Germinal center (tissue), 1 donor: Measurements from ENCODE around the gene FOXP1.
"Not testable (repeated sequence)": the region's sequence is repeated elsewhere in the genome, so short reads cannot be mapped to it uniquely, and the experiment has no call there.

ENCODE experiments used
- DNase-seq: peaks from one replicate; pipeline ENCODE4 v3.0.0; 2012; ENCODE audit warnings: mixed read lengths, low spot score

Gene FOXP1

DNA sequence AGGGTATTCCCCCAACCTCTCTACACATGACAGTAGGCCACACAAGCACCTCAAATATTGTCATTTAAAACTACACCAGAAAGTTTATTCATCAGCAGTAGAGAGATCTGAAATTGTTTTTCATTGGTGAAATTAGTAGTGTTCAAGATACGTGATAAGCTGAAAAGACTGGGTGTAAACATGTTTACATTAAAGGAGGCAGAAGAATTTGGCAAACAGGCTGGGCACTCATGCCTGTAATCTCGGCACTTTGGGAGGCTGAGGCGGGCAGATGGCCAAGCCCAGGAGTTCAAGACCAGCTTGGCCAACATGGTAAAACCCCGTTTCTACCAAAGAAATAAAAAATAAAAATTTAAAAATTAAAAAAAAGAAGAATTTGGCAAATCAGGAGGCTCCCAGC, 255.6 kb downstream of the FOXP1 start:
- DNase-seq = no peak

DNA sequence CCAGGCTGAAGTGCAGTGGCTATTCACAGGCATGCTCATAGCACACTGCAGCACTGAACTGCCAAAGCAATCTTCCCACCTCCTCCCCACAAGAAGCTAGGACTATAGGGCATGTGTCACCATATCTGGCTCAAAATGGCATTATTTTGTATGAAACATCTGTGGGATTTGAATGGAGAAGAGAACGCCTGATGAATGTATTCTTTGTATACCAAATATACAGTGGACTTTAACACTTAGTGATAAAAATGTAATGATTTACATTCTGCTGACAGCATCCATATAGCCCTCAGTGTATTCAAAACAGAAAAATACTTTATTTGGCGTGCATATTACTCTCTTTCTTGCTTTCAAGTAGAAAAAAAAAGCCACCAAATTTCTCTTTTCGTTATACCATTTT, 257.8 kb downstream of the FOXP1 start:
- DNase-seq = no peak

DNA sequence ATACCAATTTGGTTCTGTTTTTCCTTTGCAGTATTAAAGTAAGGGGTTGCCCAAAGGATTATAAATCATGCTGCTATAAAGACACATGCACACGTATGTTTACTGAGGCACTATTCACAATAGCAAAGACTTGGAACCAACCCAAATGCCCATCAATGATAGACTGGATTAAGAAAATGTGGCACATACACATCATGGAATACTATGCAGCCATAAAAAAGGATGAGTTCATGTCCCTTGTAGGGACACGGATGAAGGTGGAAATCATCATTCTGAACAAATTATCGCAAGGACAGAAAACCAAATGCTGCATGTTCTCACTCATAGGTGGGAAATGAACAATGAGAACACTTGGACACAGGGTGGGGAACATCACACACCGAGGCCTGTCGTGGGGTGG, 259.3 kb downstream of the FOXP1 start:
- not testable (repeated sequence) for DNase-seq

DNA sequence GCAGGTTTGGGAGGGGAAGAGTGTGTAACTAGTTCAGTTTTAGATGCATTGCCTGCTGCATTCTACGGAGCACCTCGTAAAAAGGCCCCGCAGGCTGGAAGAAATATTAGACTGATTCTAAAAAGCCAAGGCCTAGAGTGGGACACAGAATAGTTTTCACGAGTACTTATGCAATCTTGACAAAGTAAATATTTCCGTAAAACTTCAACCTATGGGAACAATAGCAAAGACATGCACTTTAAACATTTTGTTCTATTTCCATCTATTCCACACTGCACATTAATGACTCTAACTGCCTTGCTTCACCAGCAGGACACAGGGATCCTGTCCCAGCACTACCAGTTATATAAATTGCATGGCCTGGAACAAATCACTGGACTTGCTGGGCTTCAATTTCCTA, 260.0 kb downstream of the FOXP1 start:
- DNase-seq = no peak

GRCh38 chr3:71322154-71322553, 261.4 kb downstream of the FOXP1 start:
- no peak for DNase-seq

- no peak for DNase-seq
Observed at GRCh38 chr3:71319771-71320170, 263.8 kb downstream of the FOXP1 start.

- DNase-seq = no peak
Observed at GRCh38 chr3:71318458-71318827, 265.1 kb downstream of the FOXP1 start.

GRCh38 chr3:71317749-71318457, 265.6 kb downstream of the FOXP1 start:
- no peak for DNase-seq

DNA sequence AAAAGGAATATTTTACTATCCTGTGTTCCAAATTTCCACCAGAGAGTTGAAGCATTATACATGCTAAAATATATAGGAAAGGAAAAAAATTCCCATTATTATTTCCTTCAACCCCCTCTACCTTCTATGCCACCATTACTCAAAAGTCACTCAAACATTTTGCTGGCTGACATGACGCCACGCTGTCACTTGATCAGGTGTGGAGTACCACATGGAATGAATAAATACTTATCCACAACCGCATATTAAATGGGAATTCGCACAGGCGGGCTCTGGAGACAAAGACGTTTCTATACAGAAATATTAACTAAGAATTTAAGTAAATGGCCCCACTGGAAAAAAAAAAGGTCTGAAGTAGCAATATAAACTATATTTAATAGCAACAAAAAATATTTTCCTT, 266.4 kb downstream of the FOXP1 start:
- no peak for DNase-seq

GRCh38 chr3:71316066-71316777, 267.3 kb downstream of the FOXP1 start:
- DNase-seq = no peak

- no peak for DNase-seq
Observed at GRCh38 chr3:71315431-71315830, 268.1 kb downstream of the FOXP1 start.

- DNase-seq = no peak
Observed at GRCh38 chr3:71313844-71314243, 269.7 kb downstream of the FOXP1 start.

- DNase-seq = no peak
Observed at GRCh38 chr3:71312461-71312860, 271.1 kb downstream of the FOXP1 start.

DNA sequence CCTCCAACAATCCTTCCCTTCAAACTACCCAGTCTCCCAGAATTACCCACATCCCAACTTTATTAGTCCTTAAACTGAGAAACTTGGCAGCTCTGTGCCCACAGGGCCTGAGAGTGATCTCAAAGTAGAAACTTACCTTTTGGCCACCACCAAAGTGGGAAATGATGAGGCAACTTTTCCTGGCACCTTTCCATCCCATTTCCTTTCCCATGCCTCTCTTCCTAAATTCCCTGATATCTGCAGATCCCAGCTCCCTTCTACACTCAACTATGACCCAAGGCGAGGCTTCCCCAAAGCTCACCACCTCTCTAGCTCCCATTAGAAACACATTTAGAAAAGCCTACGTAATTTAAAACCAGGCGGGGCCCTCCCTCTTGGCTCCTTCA, 271.9 kb downstream of the FOXP1 start:
- no peak for DNase-seq

- no peak for DNase-seq
Observed at GRCh38 chr3:71310980-71311660, 272.4 kb downstream of the FOXP1 start.

DNA sequence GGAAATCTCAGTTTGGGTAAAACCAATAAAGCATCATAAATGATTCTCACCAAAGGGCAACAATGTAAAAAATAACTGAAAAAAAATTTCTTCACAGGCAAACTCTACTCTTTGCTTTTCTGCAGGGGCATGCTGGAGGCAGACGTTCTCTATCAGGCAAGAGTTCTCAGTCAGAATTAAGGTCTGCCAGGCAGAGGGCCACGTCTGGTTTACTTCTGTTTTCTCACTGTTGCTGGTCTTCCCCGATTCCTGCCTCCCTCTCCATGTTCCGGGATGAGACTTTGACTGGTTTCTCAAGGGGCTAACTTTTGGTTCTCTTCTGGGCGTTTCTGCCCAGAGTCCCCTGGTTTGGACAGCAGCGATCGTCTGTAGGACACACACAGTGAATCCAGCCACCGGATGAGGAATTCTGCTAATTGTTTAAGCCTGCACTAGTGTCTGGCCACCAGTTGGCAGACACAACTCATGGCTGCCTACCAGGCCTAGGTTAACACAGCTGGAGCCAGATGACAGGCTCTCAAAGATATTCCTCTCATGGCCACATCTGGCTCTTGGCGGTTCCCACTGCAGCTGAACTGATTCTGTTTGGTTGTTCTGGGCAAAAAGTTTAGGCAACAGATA, 273.1 kb downstream of the FOXP1 start:
- DNase-seq = no peak

GRCh38 chr3:71309886-71310285, 273.6 kb downstream of the FOXP1 start:
- DNase-seq = no peak

- no peak for DNase-seq
Observed at GRCh38 chr3:71309342-71309741, 274.2 kb downstream of the FOXP1 start.

DNA sequence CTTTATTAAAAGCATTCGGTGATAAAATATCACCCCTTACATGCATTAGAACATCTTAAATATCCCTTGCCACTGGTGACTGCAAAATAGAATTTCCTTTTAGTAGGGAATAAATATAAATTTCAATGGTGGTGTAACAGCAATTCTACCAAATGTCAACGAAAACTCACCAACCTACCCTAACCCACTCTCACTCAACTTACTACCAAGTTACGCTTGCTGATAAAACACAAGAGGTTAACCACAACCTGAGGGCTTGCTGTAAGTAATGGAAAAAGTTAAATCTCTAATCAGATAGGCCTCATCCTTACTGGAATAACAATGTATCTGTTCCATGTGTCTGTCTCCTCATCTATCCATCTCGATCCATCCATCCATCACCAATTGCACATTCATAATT, 274.7 kb downstream of the FOXP1 start:
- no peak for DNase-seq

DNA sequence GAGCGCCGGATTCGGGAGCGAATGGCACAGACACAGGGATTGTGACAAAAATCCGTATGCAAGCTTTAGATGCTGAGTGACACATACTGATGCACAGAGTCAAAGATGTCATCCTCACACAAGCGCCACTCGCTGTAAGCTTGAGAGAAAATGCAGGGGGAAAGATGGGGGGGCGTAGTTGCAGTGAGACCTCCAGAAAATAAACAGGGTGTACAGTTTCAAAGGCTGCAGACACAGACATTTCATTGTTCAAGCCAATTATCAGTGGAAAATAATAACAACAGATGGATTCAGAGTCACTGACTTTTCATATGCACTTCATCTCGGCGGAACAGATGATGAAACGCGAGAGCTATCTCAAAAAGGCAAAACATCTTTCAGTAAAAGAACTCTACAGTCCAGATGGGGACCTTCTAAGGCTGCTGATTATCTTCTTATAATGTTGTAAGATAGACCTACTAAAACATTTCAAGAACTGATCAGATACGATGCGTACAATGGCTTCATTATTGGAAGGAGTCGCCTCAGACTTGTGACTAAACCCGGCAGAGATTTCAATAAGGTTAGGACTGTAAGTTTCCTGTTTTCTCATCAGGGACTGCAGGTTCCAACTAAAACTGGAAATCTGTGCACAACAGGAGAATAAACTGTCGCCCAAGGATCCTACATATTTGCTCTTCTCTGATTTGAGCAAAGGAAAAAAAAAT, 275.4 kb downstream of the FOXP1 start:
- no peak for DNase-seq

DNA sequence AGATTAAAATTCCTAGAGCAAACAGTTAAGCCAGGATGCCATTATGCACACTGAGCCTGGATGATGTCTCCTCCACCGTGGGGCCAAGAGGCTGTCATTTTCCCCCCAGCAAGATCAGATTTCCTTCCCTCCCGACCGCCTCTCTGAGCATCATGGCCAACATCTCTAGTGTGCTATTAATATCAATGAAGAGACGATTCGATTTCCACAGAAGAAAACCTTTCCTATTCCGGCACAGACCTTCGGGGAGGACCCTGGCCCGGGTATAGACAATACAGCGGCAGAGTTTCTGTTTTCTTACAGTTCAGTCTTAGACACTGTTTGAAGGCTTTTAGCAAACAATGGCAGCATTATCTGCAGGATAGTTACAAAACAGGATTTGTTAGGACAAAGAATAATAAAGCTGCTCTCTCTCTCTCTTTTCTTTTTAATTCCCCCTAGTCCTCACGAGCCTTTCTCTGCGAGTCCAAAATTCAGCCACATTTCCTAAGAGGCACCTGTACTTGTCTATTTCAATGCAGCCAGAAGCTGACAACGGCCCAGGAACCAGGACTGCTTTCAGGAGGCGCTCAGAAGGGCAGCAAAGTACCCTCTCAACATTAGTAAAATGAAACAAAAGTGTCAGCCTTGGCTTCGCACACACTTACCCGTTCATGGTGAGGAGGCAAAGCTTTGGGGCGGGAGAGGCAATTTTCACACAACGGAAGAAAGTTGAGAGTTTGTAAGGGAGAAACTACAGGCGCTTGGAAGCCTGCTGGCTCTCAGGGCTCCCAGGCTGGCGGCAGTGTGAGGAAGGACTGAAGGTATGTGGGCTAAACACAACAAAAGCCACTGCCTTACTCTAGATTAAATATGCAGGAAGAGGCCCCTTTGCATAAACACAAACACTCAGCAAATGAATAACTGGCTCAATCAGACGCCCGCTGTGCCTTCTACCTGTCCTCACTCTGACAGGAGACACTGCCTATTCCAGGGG, 278.0 kb downstream of the FOXP1 start:
- peak; percentile 5 for DNase-seq
